Mucosa of rectum (tissue), 2 donors: ENCODE data around the gene ADAM29.

Experiments
- H3K27ac ChIP-seq, 2 donors: one replicate each; pipeline ENCODE4 v1.7.0; 2013; ENCODE audit warnings: inconsistent platforms in 2 of 2, low read depth in 2 of 2, low read length in 2 of 2
- H3K27me3 ChIP-seq, 2 donors: one replicate each; pipeline ENCODE4 v1.7.0; 2013; ENCODE audit warnings: low read length in 2 of 2; ENCODE audit not compliant: control insufficient read depth in 2 of 2, insufficient read depth in 2 of 2
- H3K36me3 ChIP-seq, 2 donors: one replicate each; pipeline ENCODE4 v1.7.0; 2013; ENCODE audit warnings: low read length in 2 of 2; ENCODE audit not compliant: control insufficient read depth in 2 of 2, insufficient read depth in 2 of 2
- H3K4me1 ChIP-seq, 2 donors: one replicate each; pipeline ENCODE4 v1.7.0; 2013; ENCODE audit warnings: low read length in 2 of 2, mild to moderate bottlenecking in 1 of 2; ENCODE audit not compliant: control insufficient read depth in 2 of 2, insufficient read depth in 2 of 2
- H3K4me3 ChIP-seq, 2 donors: one replicate each; pipeline ENCODE4 v1.7.0; 2013; ENCODE audit warnings: low read length in 2 of 2
- H3K9ac ChIP-seq, 2 donors: one replicate each; pipeline ENCODE4 v1.7.0; 2013; ENCODE audit warnings: low read length in 2 of 2, low read depth in 1 of 2, mild to moderate bottlenecking in 1 of 2
- H3K9me3 ChIP-seq, 2 donors: one replicate each; pipeline ENCODE4 v1.7.0; 2013; ENCODE audit warnings: low read length in 2 of 2; ENCODE audit not compliant: control insufficient read depth in 2 of 2
- donor health status: healthy.
- donor health status: Normal muscosa, but diverticular disease.

ADAM29 gene

GRCh38 chr4:174910271-174910670 lies 7.9 kb upstream of the ADAM29 start:
- peaks cover 0 to 5% of the 10 kb centered on the region in 2 donors for H3K9me3 ChIP-seq
- H3K27ac ChIP-seq, result no peak overlapping the region
- H3K9ac ChIP-seq, result no peak overlapping the region
- H3K4me3 ChIP-seq, result no peak overlapping the region
- no peaks in the 10 kb centered on the region for H3K36me3 ChIP-seq
- H3K4me1 ChIP-seq, result no peaks in the 10 kb centered on the region
- no peaks in the 10 kb centered on the region for H3K27me3 ChIP-seq

- no peaks in the 10 kb centered on the region for H3K27me3 ChIP-seq
- H3K27ac ChIP-seq, result no peak overlapping the region
- H3K9me3 ChIP-seq, result peaks cover 0 to 5% of the 10 kb centered on the region in 2 donors
- H3K36me3 ChIP-seq, result no peaks in the 10 kb centered on the region
- H3K4me1 ChIP-seq, result no peaks in the 10 kb centered on the region
- no peak overlapping the region for H3K4me3 ChIP-seq
- no peak overlapping the region for H3K9ac ChIP-seq
These were observed 5.1 kb upstream of the ADAM29 start for GRCh38 chr4:174912919-174913543.

- H3K9me3 ChIP-seq, result no peaks in the 10 kb centered on the region
- no peak overlapping the region for H3K27ac ChIP-seq
- no peaks in the 10 kb centered on the region for H3K27me3 ChIP-seq
- no peaks in the 10 kb centered on the region for H3K36me3 ChIP-seq
- H3K9ac ChIP-seq, result no peak overlapping the region
- H3K4me3 ChIP-seq, result no peak overlapping the region
- no peaks in the 10 kb centered on the region for H3K4me1 ChIP-seq
These were observed 1.8 kb downstream of the ADAM29 start for GRCh38 chr4:174919886-174920423.

- no peaks in the 10 kb centered on the region for H3K4me1 ChIP-seq
- no peaks in the 10 kb centered on the region for H3K27me3 ChIP-seq
- H3K27ac ChIP-seq, result no peak overlapping the region
- no peak overlapping the region for H3K4me3 ChIP-seq
- no peak overlapping the region for H3K9ac ChIP-seq
- peaks cover 0 to 3% of the 10 kb centered on the region in 2 donors for H3K9me3 ChIP-seq
- no peaks in the 10 kb centered on the region for H3K36me3 ChIP-seq
These were observed 8.8 kb downstream of the ADAM29 start for GRCh38 chr4:174926958-174927357.

GRCh38 chr4:174928174-174928573 lies 10.0 kb downstream of the ADAM29 start:
- H3K4me3 ChIP-seq, result no peak overlapping the region
- H3K9ac ChIP-seq, result no peak overlapping the region
- H3K27me3 ChIP-seq, result no peaks in the 10 kb centered on the region
- peak overlapping the region in 1 of 2 donors; percentile 56 for H3K27ac ChIP-seq
- H3K36me3 ChIP-seq, result no peaks in the 10 kb centered on the region
- peaks cover 0 to 3% of the 10 kb centered on the region in 2 donors for H3K9me3 ChIP-seq
- no peaks in the 10 kb centered on the region for H3K4me1 ChIP-seq

GRCh38 chr4:174928575-174929253 lies 10.6 kb downstream of the ADAM29 start:
- Histone ChIP-seq H3K4me1 (no peaks in the 10 kb centered on the region), H3K4me3 (no peak overlapping the region), H3K27ac (peak overlapping the region in 1 of 2 donors; percentile 56), H3K36me3 (no peaks in the 10 kb centered on the region), H3K9me3 (peaks cover 0 to 3% of the 10 kb centered on the region in 2 donors), H3K27me3 (no peaks in the 10 kb centered on the region), H3K9ac (no peak overlapping the region)

- Histone ChIP-seq H3K4me3 (no peak overlapping the region), H3K27me3 (no peaks in the 10 kb centered on the region), H3K4me1 (no peaks in the 10 kb centered on the region), H3K9ac (no peak overlapping the region), H3K27ac (no peak overlapping the region), H3K9me3 (peaks cover 0 to 3% of the 10 kb centered on the region in 2 donors), H3K36me3 (no peaks in the 10 kb centered on the region)
These were observed 11.2 kb downstream of the ADAM29 start for GRCh38 chr4:174929346-174929745.

- Histone ChIP-seq H3K27ac (no peak overlapping the region), H3K27me3 (no peaks in the 10 kb centered on the region), H3K36me3 (no peaks in the 10 kb centered on the region), H3K9me3 (peaks cover 0 to 3% of the 10 kb centered on the region in 2 donors), H3K4me3 (no peak overlapping the region), H3K9ac (no peak overlapping the region), H3K4me1 (no peaks in the 10 kb centered on the region)
These were observed 12.7 kb downstream of the ADAM29 start for GRCh38 chr4:174930895-174931294.

- Histone ChIP-seq H3K27ac (no peak overlapping the region), H3K9ac (no peak overlapping the region), H3K36me3 (no peaks in the 10 kb centered on the region)
These were observed 14.9 kb downstream of the ADAM29 start for GRCh38 chr4:174933083-174933482.

GRCh38 chr4:174934360-174934759 lies 16.2 kb downstream of the ADAM29 start:
- H3K36me3 ChIP-seq, result no peaks in the 10 kb centered on the region
- H3K9ac ChIP-seq, result no peak overlapping the region
- H3K4me1 ChIP-seq, result no peaks in the 10 kb centered on the region
- H3K27ac ChIP-seq, result no peak overlapping the region
- H3K4me3 ChIP-seq, result no peak overlapping the region
- no peaks in the 10 kb centered on the region for H3K27me3 ChIP-seq
- H3K9me3 ChIP-seq, result peaks cover 0 to 3% of the 10 kb centered on the region in 2 donors

More at GRCh38 chr4:174933083-174933482, 14.9 kb downstream of the ADAM29 start:
- Histone ChIP-seq H3K4me3 (no peak overlapping the region), H3K9me3 (peaks cover 0 to 3% of the 10 kb centered on the region in 2 donors), H3K27me3 (no peaks in the 10 kb centered on the region), H3K4me1 (no peaks in the 10 kb centered on the region)
